ENCODE data around the gene HMSD.

DNA sequence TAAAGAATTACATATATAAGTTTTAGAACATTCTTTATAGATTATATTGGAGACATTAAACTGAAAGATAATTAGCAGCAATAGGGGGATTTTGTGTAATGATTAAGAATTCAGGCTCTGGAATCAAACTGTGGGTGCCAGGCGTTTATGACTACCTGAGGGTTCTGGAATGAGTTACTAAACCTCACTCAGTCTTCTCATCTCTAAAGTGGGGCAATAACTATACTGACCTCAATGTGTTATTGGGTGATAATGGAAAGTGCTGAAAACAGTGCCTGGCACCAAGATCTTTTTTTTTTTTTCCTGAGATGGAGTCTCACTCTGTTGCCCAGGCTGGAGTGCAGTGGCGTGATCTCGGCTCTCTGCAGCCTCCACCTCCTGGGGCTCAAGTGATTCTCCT lies 27.9 kb downstream of the HMSD start:
- TF ChIP-seq CTCF (IDR thresholded peaks at IDR 0.05; ENCODE audit: poor library complexity) (no peak), EZH2phosphoT487 (IDR thresholded peaks at IDR 0.05; ENCODE audit: low read depth, severe bottlenecking, unreplicated experiment) (no peak)

Data from hepatocyte (in vitro differentiated cells).